GM13976 (cell line): ENCODE data around the gene GLCE.

ENCODE experiments used
- DNase-seq: peaks from one replicate; pipeline ENCODE4 v3.0.0; 2012; ENCODE audit warnings: low spot score
- in situ Hi-C: fragments of 300-500 bp; cut with MboI; formaldehyde crosslinking; loops from one replicate; pipeline ENCODE4 v1.12.0; 2022; ENCODE audit warnings: low sequenced_read_pairs, mixed read lengths, inconsistent platforms; ENCODE audit not compliant: unreplicated experiment
- TF ChIP-seq, protein P1 (sequence below): IDR thresholded peaks from 2 replicates; pipeline ENCODE4 v1.5.1; 2012; ENCODE audit warnings: borderline replicate concordance, mild to moderate bottlenecking; ENCODE audit not compliant: insufficient read depth; ENCODE audit errors: extremely low read depth, missing control alignments, control extremely low read depth

Gene GLCE

GRCh38 chr15:69127306-69127705 lies 33.1 kb upstream of the GLCE start:
- in situ Hi-C loops, result no loop called here
- TF ChIP-seq, protein P1, sequence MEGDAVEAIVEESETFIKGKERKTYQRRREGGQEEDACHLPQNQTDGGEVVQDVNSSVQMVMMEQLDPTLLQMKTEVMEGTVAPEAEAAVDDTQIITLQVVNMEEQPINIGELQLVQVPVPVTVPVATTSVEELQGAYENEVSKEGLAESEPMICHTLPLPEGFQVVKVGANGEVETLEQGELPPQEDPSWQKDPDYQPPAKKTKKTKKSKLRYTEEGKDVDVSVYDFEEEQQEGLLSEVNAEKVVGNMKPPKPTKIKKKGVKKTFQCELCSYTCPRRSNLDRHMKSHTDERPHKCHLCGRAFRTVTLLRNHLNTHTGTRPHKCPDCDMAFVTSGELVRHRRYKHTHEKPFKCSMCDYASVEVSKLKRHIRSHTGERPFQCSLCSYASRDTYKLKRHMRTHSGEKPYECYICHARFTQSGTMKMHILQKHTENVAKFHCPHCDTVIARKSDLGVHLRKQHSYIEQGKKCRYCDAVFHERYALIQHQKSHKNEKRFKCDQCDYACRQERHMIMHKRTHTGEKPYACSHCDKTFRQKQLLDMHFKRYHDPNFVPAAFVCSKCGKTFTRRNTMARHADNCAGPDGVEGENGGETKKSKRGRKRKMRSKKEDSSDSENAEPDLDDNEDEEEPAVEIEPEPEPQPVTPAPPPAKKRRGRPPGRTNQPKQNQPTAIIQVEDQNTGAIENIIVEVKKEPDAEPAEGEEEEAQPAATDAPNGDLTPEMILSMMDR, result no peak
- no peak for DNase-seq

GRCh38 chr15:69128667-69129311 lies 31.6 kb upstream of the GLCE start:
- DNase-seq, result no peak
- TF ChIP-seq, protein P1, result no peak
- in situ Hi-C loops, result no loop called here

- in situ Hi-C loops, result no loop called here
- TF ChIP-seq, protein P1, result no peak
- DNase-seq, result no peak
Measured at GRCh38 chr15:69131362-69132220, 28.8 kb upstream of the GLCE start.

DNA sequence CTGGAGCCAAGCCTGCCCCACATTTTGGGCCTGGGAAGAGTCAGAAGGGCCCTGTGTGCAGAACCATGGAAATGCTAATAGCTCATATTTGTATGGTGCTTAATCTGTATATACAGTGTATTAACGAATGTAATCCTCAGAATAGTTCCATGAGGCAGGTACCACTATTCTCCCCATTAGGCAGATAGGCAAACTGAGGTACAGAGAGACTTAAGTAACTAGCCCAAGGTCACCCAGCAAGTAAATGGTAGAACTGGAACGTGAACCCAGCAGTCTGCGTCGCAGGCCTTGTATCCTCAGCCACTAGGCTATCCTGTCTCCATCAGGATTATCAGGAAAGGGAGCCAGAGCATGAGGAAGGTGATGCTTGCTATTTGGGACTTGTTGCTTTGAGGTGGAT lies 28.0 kb upstream of the GLCE start:
- DNase-seq, result no peak
- in situ Hi-C loops, result no loop called here

GRCh38 chr15:69132977-69133861 lies 27.2 kb upstream of the GLCE start:
- in situ Hi-C loops, result no loop called here
- DNase-seq, result no peak
- TF ChIP-seq, protein P1, result no peak

More for the DNA sequence above, 28.0 kb upstream of the GLCE start:
- TF ChIP-seq, protein P1, result no peak

GRCh38 chr15:69133862-69134519 lies 26.4 kb upstream of the GLCE start:
- in situ Hi-C loops, result no loop called here
- TF ChIP-seq, protein P1, result no peak
- DNase-seq, result no peak
